Measurements from ENCODE around the gene SLC18A3. TPM values are rescaled to one million over a fixed set of nuclear protein-coding genes. Genes with fewer than 3 reads are reported as not detected.

Gene SLC18A3
- total and polyA plus RNA-seq, 12 donors, result 0.03 to 0.41 (median 0.15) TPM; not detected in 8

GRCh38 chr10:49657606-49658005 lies 47.5 kb downstream of the SLC18A3 start:
- no peaks in the 10 kb centered on the region for H3K27me3 ChIP-seq
- DNase-seq, result no peak
- H3K36me3 ChIP-seq (replicated peaks in 1 of 2), result no peaks in the 10 kb centered on the region
- no peak overlapping the region for H3K4me3 ChIP-seq
- TF ChIP-seq POLR2A (IDR thresholded peaks at IDR 0.05), result no peak
- TF ChIP-seq CTCF (IDR thresholded peaks at IDR 0.05), result no peak
- no peak overlapping the region for H3K27ac ChIP-seq
- intact Hi-C loops (cut with DNase I), result no loop called here
- 40 to 62% (median 55%) methylated on average over 1 of the region's 1 CpG for WGBS, 4 donors
- H3K9me3 ChIP-seq (replicated peaks in 1 of 3), result peaks cover 0 to 4% (median 0%) of the 10 kb centered on the region in 3 donors
- H3K4me1 ChIP-seq (replicated peaks in 1 of 2), result no peaks in the 10 kb centered on the region

- no peak for DNase-seq
- WGBS, 4 donors, result 53 to 60% (median 57%) methylated on average over 8 of the region's 8 CpGs
- intact Hi-C loops (cut with DNase I), result no loop called here
- Histone ChIP-seq H3K36me3 (replicated peaks in 1 of 2) (no peaks in the 10 kb centered on the region), H3K4me3 (no peak overlapping the region), H3K27ac (no peak overlapping the region), H3K9me3 (replicated peaks in 1 of 3) (peaks cover 0 to 4% (median 0%) of the 10 kb centered on the region in 3 donors), H3K4me1 (replicated peaks in 1 of 2) (no peaks in the 10 kb centered on the region), H3K27me3 (no peaks in the 10 kb centered on the region)
- TF ChIP-seq CTCF (IDR thresholded peaks at IDR 0.05), result no peak
- TF ChIP-seq POLR2A (IDR thresholded peaks at IDR 0.05), result no peak
These were observed 51.2 kb downstream of the SLC18A3 start for GRCh38 chr10:49661140-49661856.

Other genes with a start within 250 kb of the SLC18A3 start
- 1 to 10 TPM in 3 of 9 donors, under 1 TPM in 2, not detected in 4; 0.06 to 9.4 (median 1.7) TPM for gene DRGX, start 214.2 kb upstream of the SLC18A3 start, total RNA-seq
- 1 to 10 TPM; 2.0 to 9.6 (median 4.8) TPM for gene DRGX, start 214.2 kb upstream of the SLC18A3 start, polyA plus RNA-seq
- 10 to 100 TPM in 8 of 9 donors, 1 to 10 TPM in 1; 7.8 to 27.9 (median 18.5) TPM for gene ERCC6, start 71.2 kb upstream of the SLC18A3 start, total RNA-seq
- 1 to 10 TPM; 3.7 to 8.1 (median 7.2) TPM for gene ERCC6, start 71.2 kb upstream of the SLC18A3 start, polyA plus RNA-seq
- gene CHAT, start 3.7 kb downstream of the SLC18A3 start, total RNA-seq, result not detected
- not detected for gene CHAT, start 3.7 kb downstream of the SLC18A3 start, polyA plus RNA-seq
- gene C10orf53, start 69.3 kb downstream of the SLC18A3 start, total RNA-seq, result not detected
- not detected for gene C10orf53, start 69.3 kb downstream of the SLC18A3 start, polyA plus RNA-seq
- gene OGDHL, start 152.0 kb downstream of the SLC18A3 start, total RNA-seq, result 10 to 100 TPM in 1 of 9 donors, 1 to 10 TPM in 8; 1.4 to 15.1 (median 2.7) TPM
- gene OGDHL, start 152.0 kb downstream of the SLC18A3 start, polyA plus RNA-seq, result 10 to 100 TPM in 1 of 3 donors, 1 to 10 TPM in 2; 5.6 to 31.9 (median 9.2) TPM

Data from adrenal gland (tissue), 12 donors.